Stimulated activated CD8-positive, alpha-beta memory T cell treated with anti-CD3 and anti-CD28 coated beads, Interleukin-15, amount 100 ng/mL, for 1 hour (primary cell): Measurements from ENCODE around the gene GPX3.

Experiments used
- DNase-seq: peaks from one replicate; pipeline ENCODE4 v3.0.0-alpha.2; 2020; ENCODE audit warnings: low read depth

Gene GPX3, protein sequence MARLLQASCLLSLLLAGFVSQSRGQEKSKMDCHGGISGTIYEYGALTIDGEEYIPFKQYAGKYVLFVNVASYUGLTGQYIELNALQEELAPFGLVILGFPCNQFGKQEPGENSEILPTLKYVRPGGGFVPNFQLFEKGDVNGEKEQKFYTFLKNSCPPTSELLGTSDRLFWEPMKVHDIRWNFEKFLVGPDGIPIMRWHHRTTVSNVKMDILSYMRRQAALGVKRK

DNA sequence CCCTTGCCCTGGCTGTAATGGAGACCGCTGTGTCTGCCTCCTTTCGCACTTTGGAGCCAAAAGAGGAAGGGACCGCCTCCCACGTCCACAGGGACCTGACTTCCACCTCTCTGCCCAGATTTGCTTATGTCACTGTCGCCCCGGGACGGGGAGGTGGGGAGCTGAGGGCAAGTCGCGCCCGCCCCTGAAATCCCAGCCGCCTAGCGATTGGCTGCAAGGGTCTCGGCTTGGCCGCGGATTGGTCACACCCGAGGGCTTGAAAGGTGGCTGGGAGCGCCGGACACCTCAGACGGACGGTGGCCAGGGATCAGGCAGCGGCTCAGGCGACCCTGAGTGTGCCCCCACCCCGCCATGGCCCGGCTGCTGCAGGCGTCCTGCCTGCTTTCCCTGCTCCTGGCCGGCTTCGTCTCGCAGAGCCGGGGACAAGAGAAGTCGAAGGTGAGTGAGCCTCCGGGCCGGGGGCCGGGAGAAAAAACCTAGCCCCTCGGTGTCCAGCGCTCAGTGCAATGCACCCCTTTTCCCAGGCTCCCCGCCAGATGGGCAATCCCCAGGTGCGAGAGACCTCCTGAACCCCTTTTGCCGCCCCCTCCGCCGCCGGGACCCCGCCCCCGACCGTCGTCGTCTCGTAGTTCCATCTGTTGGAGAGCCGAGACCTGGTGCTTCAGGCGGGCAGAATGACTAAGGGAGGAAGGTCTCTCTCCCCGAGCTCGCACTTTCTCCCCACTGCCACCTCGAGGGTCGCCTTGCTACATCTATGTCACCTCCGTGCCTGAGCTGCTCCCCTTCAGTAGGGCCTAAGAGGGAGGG is at the start of gene GPX3:
TSS of gene GPX3 (plus strand) at position 288 of the 807 bp plus-strand sequence. CDS start at position 352, 64 bp downstream.
- DNase-seq: no peak

GRCh38 chr5:150978590-150978989 is 41.8 kb upstream of the GPX3 start:
- no peak for DNase-seq

- DNase-seq: no peak
These were observed 32.6 kb upstream of the GPX3 start for GRCh38 chr5:150987746-150988145.

- DNase-seq: no peak
These were observed 30.7 kb upstream of the GPX3 start for GRCh38 chr5:150989695-150990094.

GRCh38 chr5:150992705-150993104 is 27.7 kb upstream of the GPX3 start:
- DNase-seq: no peak

GRCh38 chr5:150993422-150993821 is 27.0 kb upstream of the GPX3 start:
- DNase-seq: no peak

DNA sequence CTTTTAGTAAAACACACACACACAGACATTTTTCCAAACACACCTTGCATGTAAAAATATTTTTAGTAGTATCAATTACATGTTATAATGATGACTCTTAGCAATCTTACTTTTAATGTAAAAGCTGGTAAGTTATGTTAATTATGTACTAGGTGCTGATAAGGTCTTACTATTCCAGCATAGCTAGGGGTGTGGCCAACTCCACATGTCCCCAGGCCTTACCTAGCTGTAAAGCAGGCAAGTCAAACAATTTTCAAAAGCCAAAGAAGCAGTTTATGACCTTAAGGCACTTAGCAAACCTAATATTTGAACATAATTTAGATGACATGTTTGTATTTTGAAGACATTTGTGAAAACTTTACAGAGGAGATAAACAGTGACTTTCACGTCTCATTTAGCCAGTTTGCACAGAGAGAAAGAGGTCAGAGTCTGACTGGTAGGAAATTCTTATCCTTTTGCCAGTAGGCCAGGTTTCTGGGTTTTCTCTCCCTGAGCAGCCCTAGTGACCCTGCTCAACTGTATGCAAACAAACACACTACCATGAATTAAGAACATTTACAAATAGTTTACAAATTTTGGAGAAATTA is 26.5 kb upstream of the GPX3 start:
- DNase-seq: no peak

- no peak for DNase-seq
These were observed 20.5 kb upstream of the GPX3 start for GRCh38 chr5:150999704-151000442.

DNA sequence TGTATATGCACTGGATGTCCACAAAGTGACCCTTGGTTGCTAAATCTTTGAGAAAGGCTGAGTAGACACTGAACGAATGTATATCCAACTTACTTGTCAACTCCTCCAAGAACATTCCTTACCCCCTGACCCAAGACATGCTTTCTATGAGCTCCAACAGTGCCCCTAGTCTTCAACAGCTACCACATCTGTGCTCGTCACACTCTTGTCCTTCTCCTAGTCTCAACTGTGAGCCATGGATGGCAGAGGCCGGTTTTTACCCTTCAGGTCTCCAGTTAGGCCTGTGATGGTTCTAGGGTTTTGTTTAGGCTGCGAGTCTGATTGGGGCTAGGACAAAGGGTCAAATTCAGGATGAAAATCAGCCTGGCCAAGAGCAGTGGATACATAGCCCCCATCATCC is 19.0 kb upstream of the GPX3 start:
- no peak for DNase-seq

DNA sequence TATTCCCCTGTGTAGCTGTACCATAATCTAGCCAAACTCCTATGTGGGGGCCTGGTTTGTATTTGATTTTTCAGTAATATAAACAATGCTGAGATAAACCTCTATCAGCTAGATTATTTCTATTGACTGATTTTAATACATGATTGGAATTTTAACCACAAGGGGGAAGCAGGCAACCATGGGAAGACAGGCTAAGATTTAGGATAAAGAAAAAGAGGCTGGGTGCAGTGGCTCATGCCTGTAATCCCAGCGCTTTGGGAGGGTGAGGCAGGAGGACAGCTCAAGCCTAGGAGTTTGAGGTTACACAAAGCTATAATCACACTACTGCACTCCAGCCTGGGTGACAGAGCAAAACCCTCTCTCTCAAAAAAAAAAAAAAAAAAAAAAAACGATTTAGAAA is 18.1 kb upstream of the GPX3 start:
- no peak for DNase-seq

GRCh38 chr5:151002681-151003502 is 17.5 kb upstream of the GPX3 start:
- no peak for DNase-seq

- DNase-seq: no peak
These were observed 16.9 kb upstream of the GPX3 start for GRCh38 chr5:151003503-151003860.

- no peak for DNase-seq
These were observed 15.9 kb upstream of the GPX3 start for GRCh38 chr5:151004499-151004898.

GRCh38 chr5:151005187-151005949 is 15.0 kb upstream of the GPX3 start:
- DNase-seq: no peak

DNA sequence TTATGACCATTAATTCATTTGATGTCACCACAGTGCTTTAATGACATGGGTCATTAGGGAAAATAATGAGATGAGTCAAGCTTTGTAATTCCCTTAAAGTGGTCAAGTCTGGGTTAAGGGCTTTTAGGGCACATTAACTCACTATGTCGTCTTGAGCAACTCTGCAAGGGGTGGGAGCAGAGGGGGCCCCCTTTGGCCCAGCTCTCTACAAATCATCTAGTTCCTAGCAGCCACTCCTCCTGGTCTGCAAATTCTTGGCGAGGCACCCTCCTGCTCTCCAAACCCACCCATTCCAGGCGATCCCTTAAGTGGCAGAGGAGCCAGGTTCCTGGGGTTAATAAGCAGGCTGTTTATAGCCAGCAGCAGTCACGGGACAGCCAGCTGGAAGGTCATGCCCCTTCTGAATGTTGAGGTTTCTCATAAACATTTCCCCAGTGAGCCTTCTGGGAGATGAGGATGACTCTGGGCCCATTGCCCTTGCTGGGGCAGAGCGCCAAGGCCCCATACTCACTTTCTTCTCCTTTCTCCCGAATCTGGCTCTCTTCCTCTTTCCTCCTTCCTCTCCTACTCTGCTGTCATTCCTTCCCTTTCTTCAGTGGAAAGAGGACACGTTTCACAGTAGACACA is 14.3 kb upstream of the GPX3 start:
- DNase-seq: no peak

DNA sequence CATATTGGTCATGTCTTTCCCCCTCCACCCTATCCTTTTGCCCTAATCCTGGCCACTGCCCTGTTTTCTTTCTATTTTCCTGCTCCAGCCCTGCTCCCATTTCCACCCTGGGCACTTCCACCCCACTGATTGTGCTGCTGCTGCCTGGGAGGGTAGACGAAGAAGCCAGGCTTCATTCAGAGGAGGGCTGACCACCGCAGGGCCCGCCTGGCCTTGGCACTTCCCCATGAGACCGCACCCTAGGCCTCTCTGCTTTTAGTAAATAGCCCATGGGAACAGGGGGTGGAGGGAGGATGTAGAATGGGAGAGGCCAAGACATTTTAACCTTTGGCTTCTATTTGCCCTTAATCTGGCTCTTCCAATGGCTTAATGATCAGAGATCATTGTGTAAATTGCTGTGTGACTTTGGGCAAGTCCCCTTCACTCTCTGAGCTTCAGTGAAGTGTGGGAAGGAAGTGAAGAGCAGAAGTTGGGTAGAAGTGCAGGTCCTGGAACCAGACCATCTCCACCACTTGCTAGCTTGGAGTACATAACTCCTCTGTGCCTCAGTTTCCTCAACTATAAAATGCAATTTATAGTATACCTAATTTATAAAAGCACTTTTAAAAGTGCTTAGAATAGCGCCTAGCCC is 13.6 kb upstream of the GPX3 start:
- DNase-seq: no peak

GRCh38 chr5:151007430-151008209 is 12.8 kb upstream of the GPX3 start:
- no peak for DNase-seq

DNA sequence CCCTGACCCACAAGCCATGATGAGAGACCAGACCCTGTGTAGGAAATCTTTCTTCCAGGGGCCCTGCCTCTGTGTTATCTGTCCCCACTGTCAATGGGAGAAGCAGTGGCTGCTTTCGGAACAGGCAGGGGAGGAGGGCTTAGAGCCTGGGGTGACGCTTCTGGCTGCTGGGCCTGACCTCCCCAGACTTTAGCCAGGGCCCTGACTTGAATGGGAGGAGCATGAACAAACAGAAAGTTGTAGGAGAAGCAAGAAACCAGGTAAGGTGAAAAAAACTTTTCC is 12.2 kb upstream of the GPX3 start:
- DNase-seq: no peak

- no peak for DNase-seq
These were observed 11.5 kb upstream of the GPX3 start for GRCh38 chr5:151008906-151009305.

- no peak for DNase-seq
These were observed 7.5 kb upstream of the GPX3 start for GRCh38 chr5:151012862-151013261.
